DND-41 (cell line): ENCODE measurements around the gene PEPD.

Source experiments
- EZH2 ChIP-seq: IDR thresholded peaks from 3 replicates; pipeline ENCODE4 v1.6.1; 2012; ENCODE audit warnings: borderline replicate concordance, low read depth, mild to moderate bottlenecking, moderate library complexity, low read length, inconsistent platforms; ENCODE audit not compliant: severe bottlenecking
- TF ChIP-seq, protein P1 (sequence below): IDR thresholded peaks from 2 replicates; pipeline ENCODE4 v1.5.1; 2012; ENCODE audit warnings: borderline replicate concordance, low read length, moderate library complexity, mild to moderate bottlenecking; ENCODE audit not compliant: poor library complexity, severe bottlenecking; ENCODE audit errors: extremely low read depth

DNA sequence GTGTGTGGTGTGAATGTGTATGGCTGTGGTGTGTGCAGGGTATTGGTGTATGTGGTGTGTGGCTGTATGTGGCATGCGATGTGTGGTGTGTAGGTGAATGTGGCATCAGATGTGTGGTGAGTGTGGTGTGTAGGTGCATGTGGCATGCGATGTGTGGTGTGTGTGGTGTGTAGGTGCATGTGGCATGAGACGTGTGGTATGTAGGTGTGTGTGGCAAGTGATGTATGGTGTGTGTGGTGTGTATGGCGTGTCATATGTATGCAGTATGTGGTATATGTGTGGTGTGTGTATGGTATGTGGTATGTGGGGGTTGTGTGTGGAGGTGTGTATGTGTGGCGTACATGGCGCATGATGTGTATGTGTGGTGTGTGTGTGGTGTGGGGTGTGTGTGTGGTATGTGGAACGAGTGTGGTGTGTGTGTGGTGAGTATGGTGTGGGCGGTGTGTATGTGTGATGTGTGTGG, 63.4 kb downstream of the PEPD start:
- TF ChIP-seq, protein P1, sequence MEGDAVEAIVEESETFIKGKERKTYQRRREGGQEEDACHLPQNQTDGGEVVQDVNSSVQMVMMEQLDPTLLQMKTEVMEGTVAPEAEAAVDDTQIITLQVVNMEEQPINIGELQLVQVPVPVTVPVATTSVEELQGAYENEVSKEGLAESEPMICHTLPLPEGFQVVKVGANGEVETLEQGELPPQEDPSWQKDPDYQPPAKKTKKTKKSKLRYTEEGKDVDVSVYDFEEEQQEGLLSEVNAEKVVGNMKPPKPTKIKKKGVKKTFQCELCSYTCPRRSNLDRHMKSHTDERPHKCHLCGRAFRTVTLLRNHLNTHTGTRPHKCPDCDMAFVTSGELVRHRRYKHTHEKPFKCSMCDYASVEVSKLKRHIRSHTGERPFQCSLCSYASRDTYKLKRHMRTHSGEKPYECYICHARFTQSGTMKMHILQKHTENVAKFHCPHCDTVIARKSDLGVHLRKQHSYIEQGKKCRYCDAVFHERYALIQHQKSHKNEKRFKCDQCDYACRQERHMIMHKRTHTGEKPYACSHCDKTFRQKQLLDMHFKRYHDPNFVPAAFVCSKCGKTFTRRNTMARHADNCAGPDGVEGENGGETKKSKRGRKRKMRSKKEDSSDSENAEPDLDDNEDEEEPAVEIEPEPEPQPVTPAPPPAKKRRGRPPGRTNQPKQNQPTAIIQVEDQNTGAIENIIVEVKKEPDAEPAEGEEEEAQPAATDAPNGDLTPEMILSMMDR: no peak
- no peak for TF ChIP-seq EZH2
